NCI-H2227 (cell line): Measurements from ENCODE around the gene HACD2.

ENCODE experiments used
- DNase-seq: peaks from one replicate; lab custom pipeline; 2025; ENCODE audit not compliant: unreplicated experiment; lab: John Stamatoyannopoulos, UW

The HACD2 gene

DNA sequence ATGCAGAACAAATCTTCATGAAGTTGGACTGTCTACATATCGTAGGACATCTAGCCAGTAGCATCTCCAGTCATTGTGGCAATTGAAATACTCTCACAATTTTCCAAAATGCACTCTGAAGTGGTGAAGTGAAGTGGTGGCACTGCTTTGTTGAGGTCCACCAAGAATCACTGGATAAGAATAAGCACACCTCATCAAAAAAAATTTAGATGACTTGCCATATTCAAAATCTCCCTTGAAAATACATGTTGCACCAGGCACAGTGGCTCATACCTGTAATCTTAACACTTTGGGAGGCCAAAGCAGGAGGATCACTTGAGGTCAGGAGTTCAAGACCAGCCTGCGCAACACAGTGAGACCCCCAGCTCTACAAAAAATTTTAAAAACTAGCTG is 12.9 kb downstream of the HACD2 start:
- no peak for DNase-seq

DNA sequence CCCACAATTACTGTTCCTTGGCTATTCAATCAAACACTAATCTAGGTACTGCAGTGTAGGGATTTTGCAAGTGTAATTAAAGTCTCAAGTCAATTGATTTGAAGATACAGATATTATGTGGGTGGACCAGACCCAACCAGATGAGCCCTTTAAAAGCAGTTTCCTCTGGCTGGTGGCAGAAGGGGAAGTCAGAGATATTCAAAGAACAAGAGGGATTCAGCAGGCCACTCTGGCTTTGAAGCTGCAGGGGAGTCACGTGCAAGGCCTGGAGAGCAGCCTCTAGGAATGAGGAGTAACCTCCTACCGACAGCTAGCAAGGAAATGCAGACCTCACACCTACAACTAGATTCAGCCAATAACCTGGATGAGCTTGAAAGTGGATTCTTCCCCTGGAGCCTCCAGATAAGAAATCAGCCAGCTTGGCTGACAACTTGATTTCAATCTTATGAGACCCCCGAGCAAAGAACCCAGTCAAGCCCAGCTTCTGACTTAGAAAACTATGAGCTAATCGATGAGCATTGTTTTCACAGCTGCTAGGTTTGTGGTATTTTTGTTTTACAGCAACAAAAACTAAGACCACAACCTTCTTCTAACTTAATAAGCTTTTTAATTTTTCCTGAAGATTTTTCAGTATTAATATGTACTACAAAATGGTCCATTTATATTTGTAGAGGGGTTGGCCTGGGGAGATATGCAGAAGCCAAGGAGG is 13.4 kb downstream of the HACD2 start:
- no peak for DNase-seq

DNA sequence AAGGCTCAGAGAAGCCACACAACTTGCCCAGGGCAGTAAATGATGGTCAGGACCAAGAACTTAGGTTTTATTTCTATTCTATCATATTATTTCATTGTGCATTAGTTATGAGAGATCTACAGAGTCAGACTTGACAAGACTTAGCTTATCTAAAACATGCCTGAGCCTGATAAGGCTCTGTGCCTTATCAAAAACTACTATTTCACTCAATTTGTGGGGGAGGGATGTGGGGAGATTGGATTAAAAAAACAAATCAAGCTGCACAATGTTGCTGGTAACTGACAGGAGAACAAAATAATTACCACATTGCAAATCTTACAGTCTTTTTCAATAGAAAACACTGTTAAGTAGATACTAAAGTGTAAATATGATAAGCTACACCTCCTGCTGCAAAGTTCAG is 16.0 kb downstream of the HACD2 start:
- DNase-seq: no peak

DNA sequence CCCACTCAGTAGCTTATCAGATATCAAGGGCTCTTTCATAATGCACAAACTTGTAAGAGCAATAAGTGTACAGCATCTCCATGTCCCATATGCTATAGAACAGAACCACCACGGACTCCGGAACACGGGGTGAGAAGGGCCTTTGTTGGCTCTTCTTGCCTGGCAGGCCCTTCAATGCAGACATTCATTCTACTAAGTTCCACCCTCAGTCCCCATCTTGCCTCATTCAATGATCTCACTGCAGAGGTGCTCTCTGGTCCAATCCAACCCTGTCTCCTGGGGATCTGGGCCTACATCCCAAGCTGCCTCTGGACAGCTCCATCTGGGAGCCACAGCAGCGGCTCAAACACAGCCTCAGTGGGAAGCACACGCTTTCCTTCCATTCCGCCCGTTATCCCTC is 16.8 kb downstream of the HACD2 start:
- DNase-seq: no peak

DNA sequence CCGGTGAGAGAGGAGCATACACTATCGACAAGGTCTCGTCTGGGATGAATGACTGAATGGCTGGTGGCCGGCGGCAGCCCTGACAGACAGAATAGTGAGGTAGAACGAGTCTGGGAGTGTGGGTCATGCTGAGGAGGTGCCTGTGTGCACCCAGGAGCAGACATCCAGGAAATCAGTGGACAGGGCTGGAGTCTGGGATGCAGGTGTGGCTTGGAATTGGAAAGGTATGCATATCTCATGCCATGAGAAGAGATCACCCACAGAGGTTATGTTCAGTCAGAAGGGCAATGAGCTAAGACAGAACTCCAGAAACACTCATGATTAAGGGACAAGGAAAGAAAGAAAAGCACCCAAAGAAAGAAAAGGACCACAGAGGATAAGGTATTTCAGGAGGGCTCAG is 20.8 kb downstream of the HACD2 start:
- DNase-seq: no peak

DNA sequence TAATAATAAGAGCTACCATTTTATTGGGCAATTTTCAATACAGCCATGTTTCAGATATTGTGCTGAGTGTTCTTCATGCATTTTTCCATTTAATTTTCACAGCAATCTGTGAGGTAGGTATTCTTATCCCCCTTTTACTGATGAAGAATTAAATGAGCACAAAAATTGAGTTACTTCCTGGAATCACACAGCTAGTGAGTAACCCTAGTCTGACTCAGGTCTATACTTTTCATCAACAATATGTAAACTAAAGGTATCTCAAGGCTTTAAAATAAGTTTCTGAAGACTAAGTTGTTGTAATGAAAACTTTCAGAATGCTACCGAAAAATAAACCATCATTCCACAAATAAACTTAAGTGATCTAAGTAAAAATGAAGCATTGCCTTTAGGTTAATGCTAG is 22.3 kb downstream of the HACD2 start:
- no peak for DNase-seq

DNA sequence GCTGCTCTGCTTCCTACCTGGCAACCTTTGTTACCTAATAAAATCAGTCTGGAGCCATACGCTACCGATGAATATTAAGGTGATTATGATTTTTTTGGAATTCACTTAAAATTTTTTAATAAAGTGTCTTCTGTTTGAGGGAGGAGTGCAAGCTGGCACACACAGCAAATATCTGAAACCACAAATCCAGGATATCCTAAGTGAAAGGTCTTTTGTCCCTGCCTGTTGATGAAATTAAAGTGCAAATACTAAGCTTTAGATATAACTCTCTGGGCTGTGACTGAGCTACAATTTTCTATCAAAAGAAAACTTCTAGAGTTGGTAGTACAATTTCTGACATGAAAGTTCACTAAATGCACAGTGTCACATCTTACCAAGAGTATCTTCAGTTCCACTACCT is 23.7 kb downstream of the HACD2 start:
- DNase-seq: no peak

DNA sequence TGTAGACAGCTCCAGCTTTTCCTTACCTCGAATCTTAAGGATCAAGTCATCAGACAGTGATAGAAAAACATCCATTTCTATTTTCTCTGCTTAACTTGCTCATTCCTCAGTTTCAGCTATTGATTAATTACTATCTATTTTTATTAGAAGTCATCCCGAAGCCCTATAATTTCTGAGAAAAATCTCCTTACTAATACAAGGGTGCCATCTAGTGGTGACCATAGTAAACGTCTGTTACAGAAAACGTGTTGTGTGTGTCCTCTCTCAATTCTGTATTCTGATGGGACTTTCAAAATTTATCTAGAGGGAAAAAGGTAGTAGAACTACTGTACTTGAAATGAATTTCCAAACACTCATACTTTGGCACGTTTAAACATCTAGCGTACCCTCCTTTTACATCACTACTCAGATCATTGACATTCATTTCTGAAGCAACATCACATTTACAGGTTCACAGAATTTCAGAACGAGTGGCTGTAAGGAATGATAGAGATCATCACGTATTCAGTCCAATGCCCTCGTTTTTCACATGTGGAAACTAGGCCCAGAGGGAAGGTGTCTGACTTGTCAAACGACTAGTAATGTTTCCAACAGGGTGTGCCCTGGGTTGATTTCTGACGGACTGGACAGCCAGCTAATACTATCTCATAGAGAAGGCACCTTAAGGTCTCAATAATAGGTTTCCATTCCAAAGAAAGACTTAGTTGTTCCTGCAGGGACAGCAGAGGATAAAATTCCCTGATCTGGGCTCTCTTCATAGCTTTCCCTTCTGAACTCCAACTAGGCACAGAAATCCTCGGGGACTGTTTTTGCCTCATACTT is 25.6 kb downstream of the HACD2 start:
- peak; percentile 51 for DNase-seq

DNA sequence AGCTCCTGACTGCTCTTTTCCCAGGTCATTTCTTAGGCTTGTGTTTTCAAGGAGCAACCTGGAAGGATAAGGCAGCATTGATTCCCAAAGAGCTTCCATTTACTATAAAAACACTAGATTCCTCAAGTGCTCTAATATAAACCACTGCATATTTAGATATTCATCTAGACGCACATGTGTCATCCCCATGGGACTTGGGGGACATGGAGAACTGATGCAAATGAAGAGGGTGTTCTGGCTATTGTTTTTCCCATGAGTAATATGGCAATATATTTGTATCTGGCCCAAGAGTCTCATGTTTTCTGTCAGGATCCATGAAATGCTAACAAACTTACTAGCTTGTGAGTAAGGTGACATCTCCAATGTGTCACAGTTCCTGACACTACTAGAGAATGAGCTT is 31.3 kb downstream of the HACD2 start:
- no peak for DNase-seq

DNA sequence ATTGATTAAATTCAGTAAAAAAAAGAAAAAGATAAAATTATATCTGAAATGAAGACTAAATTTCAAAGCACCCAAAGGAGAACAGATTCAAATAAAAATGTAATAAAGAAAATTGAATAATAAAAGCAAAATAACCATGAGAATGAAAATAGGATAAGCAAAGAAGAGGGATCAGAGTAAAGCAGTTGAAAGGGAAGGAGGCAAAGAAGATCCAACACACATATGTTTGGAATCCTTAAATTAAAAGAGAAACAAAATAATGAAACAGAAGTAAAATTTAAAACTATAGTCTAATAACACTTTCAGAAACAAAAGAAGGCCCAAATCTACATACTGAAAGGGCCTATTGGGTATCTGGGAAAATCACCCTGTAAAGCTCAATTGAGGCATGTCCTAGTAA is 32.1 kb downstream of the HACD2 start:
- DNase-seq: no peak

DNA sequence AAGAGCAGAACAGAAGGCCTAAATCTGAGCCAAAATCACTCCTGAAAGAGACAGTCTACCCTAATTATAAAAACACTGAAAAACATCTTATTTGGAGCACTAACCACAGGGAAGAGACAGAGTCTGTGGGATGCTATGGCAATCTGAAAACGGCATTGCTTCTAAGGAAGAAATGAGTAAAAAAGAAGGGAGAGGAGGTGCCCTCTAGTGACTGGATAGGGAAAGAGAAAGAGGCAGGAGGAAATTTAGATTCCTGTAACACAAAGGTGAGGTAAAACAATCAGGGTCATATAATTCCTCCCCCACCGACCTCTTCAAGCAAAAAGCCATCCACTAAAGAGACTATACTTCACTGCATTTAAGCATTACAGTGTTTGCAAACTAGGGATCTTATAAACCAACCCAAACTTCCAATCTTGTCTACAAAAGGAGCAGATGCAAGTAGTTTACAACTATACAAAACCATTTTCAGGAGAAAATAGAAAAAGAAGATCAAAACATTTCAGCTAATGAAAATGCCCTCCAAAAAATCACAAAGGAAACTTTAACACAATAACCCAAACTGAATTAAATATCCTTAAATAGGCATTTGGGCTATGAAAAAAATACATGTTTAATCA is 32.6 kb downstream of the HACD2 start:
- no peak for DNase-seq

DNA sequence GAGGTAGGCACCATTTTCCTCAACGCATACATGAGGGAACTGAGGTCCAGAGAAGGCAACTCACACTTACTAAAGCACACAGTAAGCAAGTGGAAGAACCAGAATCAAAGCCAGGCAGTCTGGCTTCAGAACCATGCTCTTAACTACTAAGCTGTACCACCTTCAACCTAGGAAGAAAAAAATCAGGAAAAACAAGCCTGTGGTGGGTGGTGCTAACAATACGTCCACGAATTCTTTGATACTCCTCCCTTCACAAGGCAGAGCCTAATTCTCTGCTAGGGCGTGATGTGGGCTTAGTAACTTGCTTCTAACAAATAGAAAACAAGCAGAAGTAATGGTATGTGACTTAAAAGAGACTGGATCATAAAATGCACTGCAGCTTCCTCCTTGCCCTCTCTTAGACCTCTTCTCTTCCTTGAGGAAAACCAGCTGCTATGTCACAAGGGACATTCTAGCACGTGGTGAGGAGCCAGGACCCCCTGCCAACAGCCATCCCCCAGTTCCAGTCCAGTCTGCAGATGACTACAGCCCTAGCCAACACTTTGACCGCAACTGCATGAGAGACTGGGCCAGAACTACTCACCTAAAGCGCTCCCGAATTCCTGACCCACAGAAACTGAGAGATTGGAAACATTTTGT is 36.9 kb downstream of the HACD2 start:
- no peak for DNase-seq

DNA sequence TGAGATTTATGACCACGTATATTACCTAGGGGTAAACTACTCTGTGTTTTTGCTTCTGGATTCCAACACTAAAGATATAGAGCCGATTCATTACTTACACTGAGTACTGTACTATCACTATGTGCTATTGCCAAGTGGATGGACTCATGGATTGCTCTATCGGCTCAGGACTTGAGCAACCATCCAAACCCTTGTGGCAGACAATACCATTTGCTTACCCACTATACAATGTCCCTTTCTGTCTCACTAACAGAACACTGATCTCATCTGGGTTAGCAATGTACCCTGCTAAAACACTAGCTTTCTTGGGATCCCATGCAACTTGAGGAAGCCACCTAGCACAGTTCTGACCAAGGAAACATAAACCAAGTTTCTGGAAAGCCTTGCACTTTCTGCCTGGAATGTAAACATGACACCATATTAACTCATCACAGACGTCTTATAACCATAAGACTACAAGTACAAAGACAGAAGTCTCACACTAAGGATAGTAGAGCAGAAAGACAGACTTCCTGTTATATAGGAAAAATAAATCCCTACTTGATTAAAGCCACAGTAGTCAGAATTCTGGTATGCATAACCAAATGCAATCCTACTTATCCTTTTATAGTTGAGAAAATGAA is 38.6 kb downstream of the HACD2 start:
- no peak for DNase-seq

DNA sequence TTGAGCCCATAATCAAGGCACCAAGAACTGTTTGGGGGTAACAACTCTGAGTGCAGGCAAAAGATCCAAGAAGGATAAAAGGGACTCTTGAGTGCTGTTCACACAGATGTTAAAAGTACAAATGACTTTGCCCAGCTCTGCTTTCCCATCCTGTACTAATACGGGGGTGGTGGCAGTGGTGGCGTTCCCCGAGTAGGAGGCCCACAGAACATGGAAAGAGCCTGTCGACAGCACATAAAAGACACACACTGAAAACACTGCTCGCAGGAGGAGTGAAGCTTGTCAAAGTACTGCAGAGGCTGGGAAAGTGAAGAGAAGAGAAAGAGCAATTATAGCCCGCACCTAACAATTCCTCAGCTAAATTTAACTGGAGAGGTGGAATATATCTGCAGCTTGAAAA is 40.9 kb downstream of the HACD2 start:
- no peak for DNase-seq

DNA sequence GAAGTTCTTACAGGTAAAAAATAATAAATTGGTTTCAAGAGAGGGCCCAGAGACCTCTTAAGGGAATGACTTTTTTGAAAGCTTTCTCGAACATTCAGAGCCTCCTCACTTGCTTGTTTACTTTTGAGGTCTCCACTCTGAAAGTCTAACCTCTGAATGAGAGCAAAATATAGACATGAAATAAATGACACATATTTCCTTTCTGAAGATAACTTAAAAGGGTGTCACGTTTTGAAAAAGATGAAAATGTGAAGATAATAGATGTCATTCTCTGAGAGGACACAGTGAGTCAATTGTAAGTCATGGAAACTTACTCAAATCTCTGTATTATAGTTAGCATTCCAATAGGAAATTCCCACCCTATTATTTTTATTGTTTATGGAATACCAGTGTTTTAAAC is 44.6 kb downstream of the HACD2 start:
- DNase-seq: no peak

DNA sequence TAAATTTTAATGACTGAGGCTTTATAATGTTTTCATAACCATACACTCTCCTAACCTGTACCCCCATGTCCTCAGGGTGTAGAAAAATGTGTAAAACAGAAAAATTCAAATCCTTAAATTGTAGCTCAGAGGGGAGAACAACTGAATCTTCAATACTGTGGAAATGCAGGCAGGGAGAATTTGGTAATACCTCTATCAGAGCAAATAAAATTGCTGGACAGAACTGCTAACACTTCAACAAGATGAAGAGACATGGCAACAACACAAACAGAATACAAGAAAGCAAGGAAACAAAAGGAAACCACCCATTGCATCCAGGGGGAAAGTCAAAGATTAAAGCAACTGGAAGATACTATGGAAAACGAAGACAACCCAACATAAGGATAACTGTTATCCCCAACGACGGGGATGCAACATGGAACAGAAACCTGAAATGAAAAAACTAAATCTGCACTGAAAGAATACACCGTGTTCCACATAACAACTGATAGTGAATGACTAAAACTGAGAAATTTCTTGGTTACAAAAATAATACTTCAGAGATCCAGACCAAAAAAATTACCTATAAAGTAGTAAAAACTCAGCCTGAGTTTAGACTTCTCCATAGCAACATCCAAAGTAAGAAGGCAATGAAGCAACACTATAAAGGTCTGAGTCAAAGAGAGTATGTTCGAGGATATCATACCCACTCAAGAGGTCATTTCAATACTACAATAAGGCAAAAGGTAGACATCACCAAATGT is 48.5 kb downstream of the HACD2 start:
- DNase-seq: no peak

DNA sequence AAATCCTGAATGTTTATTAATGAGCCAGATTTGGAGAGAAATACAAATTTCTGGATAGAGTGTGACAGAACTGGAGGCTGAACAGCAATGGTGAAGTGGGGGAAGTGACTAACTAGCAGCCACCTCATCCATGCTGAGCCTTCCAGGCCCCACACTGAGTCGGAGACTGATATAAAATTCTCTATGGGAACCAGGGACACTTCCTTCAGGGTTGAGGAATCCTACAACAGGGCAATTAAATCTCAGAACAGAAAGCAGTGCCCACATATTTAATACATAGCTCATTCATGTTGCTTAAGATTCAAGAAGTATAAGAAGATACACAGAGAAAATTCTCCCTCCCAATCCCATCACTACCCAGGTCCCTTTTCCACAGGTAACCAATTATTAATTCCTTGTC is 49.3 kb downstream of the HACD2 start:
- no peak for DNase-seq

DNA sequence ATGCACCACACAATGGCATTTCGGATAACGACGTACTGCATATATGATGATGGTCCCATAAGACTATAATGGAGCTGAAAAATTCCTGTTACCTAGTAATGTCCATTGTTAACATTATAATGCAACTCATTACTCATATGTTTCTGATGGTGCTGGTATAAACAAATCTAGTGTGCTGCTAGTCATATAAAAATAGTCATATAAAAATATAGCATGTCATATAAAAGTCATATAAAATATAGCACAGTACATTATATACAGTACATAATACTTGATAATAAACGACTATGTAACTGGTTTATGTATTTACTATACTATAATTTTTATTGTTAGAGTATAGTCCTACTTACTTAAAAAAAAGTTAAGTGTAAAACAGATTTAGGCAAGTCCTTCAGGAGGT is 50.6 kb downstream of the HACD2 start:
- no peak for DNase-seq

DNA sequence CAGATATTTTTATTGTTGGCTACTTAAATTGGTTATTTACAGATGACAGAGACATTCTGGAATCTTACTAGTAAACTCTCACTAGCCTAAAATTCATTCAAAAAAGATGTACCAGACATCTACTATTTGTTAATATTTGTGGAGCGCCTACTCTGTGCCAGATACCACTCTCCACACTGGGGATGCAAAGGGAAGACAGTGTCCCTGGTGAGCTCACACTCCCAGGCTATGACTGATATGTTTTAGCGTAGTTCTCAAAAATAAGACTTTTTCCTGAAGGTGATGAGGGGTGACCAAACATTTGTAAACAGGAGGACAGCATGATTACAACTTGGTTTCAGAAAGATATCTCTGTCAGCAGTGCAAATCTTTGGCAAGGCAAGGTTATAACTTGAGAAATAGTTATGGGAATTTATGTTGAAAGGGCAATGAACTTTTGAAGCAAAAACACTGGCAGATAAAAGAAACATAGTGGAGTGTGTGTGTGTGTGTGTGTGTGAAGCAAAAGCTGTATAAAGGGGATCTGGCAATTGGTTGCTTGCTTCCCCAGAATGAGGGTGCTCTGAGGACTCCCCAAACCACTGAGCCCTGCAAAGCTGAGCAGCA is 51.2 kb downstream of the HACD2 start:
- DNase-seq: no peak

DNA sequence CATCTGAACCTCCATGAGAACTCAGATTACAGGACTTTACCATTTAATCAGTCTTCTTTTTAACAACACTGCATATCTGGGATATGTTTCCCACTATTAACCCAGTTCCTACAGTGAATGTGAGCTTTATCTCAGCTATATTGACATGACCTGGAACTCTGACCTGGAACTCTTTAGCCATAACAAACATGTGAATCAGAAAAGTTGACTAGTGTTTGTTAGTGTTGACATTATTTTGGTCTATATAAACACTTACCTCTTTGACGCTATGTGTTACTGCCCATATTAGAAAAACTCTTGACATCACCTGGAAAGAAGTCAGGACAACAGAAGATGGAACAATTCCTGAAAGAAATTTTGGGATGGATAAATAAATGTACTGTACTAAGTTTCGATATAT is 56.7 kb downstream of the HACD2 start:
- no peak for DNase-seq
